T-helper 2 cell treated with Interferon-gamma antibody and Interleukin-4, amounts not matched to agents 100 ng/mL and 5 ng/mL, for 36 hours (primary cell): ENCODE results near the gene CTNND1. TPM values are rescaled to one million over a fixed set of nuclear protein-coding genes. Genes with fewer than 3 reads are reported as not detected.
"Not testable (repeated sequence)": the region's sequence is repeated elsewhere in the genome, so short reads cannot be mapped to it uniquely, and the experiment has no call there.

Experiments
- intact Hi-C: fragments of 100-400 bp; cut with micrococcal nuclease; formaldehyde crosslinking; loops from one replicate; pipeline ENCODE4 v1.15.1; 2023
- total RNA-seq: library from RNA; stranded (reverse); gene quantifications from 2 replicates; pipeline ENCODE4 v1.2.3, GENCODE V29; 2022

CTNND1 gene
- total RNA-seq, 1 donor from 2014 or later = 7.5 TPM

DNA sequence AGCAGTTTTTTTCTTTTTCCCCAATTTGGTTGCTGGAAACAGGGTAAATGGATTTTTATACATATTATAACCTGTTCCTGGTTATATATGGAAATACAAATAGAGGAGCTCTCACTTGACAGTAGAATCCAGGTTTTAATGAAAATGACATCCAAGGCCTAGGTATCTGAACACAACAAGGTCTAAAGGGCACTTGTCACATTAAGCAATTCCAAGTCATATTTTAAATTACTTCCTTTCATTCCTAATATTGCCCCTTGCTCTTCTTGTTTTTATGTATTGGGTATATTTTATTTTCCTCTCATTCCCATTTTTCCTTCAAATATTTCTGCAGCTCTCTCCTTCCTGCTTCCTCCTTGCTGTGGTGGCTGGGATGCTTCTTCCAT is 27.1 kb downstream of the CTNND1 start:
- intact Hi-C loops = no loop called here

DNA sequence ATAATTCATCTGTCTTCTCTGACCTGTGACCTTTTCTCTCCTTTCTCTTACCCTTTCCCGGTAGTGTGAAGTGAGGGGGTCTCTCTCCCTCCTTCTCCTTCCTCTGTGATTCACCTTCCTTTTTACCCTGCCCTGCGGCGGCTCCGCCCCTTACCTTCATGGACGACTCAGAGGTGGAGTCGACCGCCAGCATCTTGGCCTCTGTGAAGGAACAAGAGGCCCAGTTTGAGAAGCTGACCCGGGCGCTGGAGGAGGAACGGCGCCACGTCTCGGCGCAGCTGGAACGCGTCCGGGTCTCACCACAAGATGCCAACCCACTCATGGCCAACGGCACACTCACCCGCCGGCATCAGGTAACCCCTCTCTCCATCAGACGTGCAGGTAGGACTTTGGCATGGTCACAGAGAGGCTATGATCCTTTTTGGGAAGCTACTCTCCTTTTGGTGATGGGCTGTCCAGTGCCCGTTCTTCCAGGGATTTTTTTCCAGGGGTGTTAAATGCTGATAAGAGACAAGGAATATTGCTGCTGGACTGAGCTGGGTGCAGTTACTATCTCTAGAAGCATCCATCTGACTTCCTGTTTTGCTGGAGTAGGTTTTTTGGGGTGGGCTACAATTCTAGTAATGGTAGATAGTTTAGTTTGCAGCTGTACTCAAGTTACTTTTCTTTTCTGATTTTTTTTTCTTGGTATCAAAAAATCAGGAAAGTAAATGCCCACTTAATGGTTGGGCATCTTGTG is 29.9 kb downstream of the CTNND1 start:
- intact Hi-C loops = loop anchor here (1.0 to 5.0 kb wide), 9 partner anchors 9 to 783 kb away; partner anchors contain the start of genes LPXN, MED19, P2RX3 and SELENOH

DNA sequence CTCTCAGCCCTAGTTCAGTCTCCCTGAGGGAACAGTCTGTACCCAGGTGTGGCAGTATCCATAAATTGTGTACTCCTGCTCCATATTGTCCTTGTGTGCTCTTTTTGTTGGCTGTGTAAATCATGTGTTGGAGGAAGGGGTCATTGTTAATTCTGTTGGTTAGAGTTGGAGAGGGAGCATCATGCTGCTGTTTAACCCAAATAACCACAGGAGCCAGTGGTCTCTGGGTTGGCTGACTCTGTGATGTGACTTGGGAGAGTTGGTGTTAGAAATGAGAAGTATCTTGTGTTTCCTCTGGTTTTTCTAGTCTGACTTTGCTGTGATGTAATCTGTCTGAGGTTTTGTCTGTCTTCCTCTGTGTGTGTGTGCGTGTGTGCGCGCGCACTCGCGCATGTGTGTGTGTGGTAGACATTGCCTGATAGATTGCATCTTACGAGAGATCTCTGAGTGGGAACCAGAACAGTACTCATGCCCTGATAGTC is 30.5 kb downstream of the CTNND1 start:
- intact Hi-C loops = loop anchor here (1.0 to 5.0 kb wide), 8 partner anchors 8 to 783 kb away; partner anchors contain the start of genes LPXN, MED19, P2RX3 and SELENOH

DNA sequence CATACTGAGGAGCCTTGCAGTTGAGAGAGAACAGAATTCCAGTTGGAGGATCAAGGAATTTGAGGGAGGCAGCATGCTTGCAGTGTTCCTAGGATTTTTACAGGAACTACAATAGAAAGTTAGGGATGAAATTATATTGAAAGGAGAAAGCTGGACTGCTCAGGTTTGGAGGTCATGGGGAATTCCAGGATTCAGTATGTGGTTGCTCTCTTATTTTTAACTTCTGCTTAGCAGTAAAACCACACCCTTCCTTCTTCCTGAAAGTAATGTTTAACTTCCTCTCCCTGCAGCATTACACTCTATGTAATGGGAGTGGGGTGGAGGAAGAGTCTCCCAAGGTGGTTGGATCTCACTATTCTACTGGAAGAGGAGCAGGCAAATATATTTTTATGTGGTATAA is 31.3 kb downstream of the CTNND1 start:
- intact Hi-C loops = loop anchor here (1.0 to 5.0 kb wide), 8 partner anchors 7 to 782 kb away; partner anchors contain the start of genes LPXN, MED19, P2RX3 and SELENOH

DNA sequence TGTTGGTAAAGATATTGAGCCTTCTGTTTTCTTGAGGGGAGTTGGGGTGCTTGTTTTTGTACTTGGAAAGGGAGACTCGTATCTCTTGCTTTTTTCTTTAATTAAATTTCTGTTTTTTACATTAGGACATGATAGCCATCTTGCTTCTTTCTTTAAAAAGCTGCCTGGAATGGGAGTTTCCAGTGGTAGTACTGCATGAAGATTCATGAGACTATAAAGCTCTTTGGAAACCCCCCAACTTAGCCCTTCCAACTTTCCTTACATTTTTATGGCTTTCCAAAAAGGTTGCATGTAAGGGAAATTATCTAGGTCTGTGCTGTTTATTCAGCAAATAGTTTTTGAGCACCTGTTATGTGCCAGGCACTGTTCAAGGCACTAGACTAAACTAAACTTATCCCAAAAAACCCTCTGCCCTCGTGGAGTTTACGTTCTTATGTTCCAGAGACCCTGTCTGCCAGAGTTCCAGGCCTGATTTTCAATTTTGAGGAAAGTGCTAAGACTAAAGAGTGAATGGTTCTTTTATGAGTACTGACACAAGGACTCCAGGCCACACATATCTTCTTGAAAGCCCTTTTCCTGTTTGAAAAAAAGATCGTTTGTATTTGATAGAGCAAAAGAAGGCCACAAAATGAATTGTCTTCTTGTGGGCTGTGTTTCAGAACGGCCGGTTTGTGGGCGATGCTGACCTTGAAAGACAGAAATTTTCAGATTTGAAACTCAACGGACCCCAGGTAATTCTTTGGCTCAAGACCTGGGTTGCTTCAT is 31.9 kb downstream of the CTNND1 start:
- intact Hi-C loops = loop anchor here (2.0 to 5.0 kb wide), 6 partner anchors 81 to 781 kb away; partner anchors contain the start of genes LPXN, MED19, P2RX3 and SSRP1

DNA sequence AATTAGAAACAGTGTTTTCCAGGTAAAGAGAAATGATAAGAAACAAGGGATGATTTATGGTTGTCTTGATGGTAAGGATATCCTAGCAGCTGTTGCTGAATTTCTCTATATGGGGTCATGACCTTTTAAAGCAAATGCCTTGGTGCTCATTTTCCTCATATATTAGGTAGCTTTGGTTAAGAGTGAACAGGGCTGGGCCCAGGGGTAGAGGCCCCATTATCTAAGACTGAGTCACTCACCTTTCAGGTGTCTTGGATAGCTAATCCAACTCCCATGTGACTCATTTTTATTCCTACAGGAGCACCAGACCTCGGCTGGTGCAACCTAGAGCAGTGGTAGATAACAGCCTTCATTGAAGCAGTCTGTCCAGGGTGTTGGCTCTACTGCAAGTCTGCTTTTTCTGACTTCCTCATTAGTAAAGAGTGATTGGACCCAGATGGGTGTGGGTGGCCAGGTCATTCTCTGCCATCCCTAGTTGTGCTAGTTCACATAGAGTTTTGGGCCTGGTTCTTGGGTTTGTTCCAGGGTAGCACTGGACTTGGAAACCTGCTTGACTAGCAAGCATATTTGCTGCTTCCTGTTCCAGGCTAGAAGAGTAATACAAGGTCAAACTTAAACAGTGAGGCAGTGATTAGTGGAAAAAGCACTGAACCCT is 37.4 kb downstream of the CTNND1 start:
- intact Hi-C loops = no loop called here

DNA sequence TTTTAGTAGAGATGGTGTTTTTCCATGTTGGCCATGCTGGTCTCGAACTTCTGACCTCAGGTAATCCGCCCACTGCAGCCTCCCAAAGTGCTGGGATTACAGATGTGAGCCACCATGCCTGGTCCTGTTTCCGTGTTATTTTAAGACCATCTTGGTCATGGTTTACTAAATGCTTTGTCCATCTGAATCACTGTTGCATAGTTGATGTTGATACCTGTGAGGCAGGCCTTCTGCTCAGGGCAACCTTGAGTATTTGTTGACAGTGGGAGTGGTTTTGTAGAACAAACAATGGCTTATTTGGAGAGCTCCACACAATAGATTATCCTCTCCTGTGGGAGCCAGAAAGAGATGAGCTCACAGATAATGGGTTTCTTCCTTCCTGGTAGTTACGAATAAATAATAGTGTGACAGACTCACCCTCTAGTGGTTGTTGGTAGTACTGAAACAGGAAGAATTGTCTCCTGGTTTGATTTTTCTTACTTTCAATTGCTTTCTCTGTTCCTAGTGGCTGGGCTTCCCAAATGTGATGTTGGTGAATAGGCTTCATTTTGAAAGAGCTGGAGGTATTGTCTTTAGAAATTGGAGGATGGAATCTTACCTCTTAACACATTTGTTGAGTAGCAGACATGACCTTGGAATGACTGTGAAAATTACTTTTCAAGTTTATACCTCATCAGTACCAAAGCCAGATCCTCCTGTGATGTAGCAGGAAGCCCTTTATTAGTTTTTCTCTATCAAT is 39.0 kb downstream of the CTNND1 start:
- intact Hi-C loops = loop anchor here (1.0 kb wide), 6 partner anchors 8 to 232 kb away; partner anchors contain the start of genes BTBD18, MED19, SELENOH and TMX2

DNA sequence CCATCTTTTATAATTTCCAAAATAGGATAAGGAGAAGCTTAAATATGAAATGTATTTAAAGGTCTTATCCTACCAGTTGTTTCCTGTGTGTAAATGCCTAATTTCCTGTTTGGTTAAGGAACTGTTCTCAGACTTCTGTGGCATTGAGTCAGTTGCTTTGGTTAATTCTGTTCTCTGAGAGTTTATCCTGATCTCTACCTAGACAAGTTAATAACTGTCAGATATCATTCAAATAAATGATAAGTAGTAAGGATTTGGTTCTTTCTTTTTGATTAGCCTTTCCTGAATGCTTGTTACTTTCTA is 39.5 kb downstream of the CTNND1 start:
- intact Hi-C loops = no loop called here

DNA sequence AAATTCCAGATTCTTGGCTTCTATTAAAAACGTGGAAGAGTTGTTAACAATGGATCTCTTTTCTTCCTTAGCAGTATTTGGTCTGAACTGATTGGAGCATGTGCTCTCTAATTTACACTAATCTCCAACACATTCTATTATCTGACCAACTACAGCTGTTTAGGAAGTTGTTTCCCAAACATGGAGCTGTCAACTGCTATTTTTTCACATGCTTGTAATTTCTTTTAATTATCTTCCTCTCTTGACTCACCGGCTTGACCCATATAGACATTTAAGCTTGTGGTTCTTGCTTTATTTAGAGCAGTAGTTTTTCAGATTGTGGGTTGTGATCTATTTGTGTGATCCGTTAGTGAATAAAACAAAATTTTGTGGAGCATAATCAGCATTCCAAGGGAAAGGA is 40.8 kb downstream of the CTNND1 start:
- intact Hi-C loops = no loop called here

DNA sequence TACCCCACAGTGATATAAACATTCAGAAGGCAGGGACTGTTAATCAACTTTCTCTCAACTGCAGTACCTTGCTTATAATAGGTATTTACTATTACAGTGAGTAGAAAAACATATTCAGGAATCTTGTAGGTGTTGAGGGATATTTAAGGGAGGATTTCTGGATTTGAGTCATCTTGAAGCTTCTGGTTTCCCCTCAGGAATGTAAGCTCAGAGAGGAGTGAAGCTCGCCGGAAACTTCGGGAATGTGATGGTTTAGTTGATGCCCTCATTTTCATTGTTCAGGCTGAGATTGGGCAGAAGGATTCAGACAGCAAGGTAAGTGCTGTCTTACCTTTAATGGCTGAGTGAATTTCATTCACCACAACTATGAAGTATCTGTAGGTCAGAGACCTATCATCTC is 42.9 kb downstream of the CTNND1 start:
- intact Hi-C loops = no loop called here

DNA sequence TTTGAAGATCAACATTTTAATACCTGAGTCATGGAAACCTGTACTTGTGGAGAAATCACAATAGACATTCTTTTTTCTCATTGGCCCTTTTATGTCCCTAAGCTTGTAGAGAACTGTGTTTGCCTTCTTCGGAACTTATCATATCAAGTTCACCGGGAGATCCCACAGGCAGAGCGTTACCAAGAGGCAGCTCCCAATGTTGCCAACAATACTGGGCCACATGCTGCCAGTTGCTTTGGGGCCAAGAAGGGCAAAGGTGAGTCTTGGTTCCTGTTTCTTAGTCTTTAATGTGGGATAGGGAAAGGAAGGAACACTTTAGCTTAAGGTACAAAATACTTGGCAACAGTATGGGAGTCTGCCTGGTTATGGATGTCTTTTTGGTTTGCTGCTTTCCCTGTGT is 44.2 kb downstream of the CTNND1 start:
- intact Hi-C loops = no loop called here

DNA sequence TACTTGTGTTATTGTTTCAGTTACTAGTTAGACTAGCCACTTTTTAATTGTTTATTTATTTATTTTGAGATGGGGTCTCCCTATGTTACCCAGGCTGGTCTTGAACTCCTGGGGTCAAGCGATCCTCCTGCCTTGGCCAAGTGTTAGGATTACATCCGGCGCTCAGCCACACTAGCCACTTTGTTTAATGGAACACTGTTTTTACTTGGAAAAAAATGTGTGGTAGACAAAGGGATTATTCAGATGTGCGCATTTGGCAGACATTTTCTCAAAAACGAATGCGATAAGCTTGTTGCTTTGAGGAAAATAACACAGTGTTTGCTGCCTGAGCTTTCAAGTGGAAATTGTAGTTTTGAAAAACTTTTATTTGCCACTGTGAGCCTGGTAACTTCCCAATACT is 51.0 kb downstream of the CTNND1 start:
- intact Hi-C loops = no loop called here

DNA sequence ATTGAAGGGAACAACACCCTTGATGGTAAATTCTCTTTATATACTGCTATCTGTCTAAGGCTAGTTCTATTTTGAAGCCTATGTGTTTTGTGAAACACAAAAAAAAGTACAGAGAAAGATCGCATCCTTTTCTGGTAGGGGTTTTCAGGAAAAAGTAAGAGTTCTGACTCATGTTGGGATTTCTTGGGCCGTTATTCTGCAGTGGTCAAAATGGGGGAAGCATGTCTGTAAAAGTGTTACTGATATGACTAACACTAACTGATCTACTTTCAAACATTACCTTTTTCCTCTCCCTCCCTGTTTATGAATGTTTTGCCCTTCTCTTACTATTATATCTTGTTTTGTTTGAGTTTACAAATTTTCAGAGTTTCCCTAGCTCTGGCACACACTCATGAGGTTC is 53.9 kb downstream of the CTNND1 start:
- intact Hi-C loops = no loop called here

DNA sequence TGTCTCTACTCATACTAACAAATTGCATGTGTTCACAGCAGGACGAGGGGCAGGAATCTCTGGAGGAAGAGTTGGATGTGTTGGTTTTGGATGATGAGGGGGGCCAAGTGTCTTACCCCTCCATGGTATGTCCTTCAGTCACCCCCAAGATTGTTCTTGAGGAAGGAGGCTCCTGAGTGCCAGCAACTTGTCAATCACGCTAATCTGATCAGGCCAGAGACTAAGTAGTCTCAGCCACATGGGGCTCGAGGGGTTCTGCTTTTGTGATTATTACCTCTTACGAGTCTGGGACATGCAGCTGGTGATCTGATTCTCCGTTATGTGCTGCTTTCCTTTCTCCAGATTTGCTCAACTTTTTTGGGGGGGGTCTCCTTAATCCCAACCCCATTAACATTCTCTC is 54.3 kb downstream of the CTNND1 start:
- intact Hi-C loops = no loop called here

DNA sequence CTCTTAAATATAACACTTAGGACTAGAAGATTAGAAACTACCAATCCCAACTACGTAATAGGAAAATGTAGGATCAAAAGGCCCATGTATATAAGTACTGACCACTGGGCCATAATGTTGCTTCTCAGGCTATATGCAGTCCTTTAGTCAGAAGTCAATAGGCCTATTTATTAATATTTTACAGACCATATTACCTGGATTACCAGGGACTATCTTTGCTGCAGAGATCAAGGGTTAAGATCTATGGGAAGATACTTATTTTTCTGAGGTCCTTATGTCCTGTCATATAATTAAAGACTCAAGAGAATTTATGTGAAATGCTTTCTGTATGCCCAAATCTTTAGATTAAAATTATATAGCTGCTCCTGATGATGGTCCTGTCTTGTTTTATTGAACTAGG is 57.2 kb downstream of the CTNND1 start:
- intact Hi-C loops = no loop called here

DNA sequence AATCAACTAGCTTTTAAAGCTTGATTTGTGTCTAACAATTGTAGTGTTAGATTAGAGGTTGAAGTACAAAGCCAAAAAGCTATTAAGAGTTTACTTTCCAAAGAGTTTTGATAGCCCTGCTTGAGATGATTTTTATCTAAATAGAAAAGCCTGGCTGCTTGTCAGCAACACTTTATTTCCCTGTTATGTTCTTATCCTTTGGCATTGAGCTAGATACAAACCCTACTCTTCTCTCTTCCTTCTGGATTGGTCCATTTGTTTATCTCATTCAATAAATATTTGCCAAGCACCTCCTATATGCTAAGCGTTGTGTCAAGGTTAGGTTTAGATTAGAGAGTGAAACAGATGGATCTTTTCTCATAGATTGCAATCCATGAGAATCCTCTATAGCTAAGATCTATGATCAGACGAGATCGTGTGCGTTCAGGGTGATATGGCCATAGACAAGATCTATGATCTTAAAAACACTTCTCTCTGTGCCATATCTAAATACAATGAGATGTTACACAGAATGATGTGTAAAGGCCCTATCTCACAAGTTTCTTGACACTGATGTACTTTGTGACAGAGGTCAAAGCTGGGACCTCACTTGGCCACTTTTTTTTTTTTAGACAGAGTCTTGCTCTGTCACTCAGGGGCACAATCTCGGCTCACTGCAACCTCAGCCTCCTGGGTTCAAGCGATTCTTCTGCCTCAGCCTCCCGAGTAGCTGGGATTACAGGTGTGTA is 57.8 kb downstream of the CTNND1 start:
- intact Hi-C loops = no loop called here

DNA sequence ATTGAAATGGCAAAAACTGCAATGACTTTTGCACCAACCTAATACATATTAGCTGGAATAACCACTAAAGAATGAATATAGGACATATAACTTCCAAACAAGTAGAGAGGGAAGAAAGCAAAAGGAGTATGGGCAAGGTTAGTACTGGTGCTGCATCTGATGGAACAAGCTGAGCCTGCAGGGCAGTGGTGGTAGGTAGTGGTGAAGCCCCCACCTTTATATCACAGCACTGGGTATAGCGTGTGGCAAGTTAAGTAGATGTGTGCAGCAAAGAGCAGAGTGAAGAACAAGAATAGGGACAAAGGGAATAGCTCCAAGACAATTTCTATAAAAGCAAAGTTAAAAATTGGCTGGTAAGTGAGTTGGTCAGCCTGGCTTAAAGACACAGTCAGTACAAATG is 62.3 kb downstream of the CTNND1 start:
- intact Hi-C loops = no loop called here

DNA sequence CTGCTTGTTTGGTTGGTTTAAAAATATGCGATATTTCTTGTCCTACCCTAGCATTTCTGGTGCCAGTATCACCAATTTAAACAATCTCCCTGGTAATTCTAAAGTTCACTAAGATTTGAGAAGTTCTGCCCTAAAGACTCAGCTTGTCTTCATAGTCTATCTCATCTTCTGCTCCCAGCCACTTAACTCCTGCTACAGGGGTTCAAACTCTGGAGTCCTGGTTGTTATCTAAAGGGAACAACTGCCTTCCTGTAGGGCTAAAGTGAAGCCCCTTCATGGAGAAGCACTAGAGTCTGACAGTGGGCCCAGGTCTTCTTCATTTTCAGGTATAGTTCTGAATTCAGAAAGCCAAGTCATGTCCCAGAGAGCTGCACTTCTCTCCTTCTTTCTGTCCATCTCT is 73.2 kb downstream of the CTNND1 start:
- intact Hi-C loops = no loop called here

DNA sequence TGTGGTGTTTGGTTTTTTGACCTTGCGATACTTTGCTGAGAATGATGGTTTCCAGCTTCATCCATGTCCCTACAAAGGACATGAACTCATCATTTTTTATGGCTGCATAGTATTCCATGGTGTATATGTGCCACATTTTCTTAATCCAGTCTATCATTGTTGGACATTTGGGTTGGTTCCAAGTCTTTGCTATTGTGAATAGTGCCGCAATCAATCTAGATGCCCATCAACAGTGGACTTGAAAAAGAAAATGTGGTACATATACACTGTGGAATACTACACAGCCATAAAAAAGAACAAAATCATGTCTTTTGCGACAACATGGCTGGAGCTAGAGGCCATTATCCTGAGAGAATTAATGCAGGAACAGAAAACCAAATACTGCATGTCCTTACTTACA is 77.0 kb downstream of the CTNND1 start:
- intact Hi-C loops = not testable (repeated sequence)

DNA sequence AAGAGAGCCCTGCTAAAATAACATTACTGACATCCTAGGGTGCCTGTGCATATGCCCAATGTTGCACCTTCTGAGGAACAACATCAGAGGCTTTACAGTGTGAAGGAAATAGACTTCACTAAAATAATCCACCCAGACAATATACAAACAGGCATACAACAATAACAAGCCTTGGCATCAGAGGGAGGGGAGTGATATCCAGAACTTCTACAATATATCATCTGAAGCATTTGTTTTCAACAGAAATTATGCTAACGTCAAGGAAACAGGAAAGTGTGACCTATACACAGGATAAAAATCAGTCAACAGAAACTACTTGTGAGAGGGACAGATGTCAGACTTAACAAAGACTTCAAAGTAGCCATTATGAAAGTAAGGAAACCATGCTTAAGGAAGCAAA is 81.3 kb downstream of the CTNND1 start:
- intact Hi-C loops = no loop called here

DNA sequence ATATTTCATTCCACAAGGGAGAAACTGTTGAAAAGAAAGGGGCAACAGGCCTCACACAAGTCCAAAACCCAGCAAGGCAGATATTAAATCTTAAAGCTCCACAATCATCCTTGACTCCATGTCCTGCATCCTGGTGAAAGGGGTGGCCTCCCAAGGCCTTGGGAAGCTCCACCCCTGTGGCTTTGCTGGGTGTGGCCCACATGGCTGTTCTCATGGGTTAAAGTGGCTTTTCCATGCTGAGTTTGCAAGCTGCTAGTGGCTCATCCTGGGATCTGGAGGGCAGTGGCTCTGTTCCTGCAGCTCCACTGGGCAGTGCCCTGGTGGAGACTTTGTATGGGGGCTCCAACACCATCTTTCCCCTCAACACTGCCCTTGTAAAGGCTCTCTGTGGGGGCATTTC is 106.4 kb downstream of the CTNND1 start:
- intact Hi-C loops = no loop called here
